DMS114 treated with DMSO at 0.1 percent for 48 hours (cell line): Measurements from ENCODE around the gene RHOH.

Experiments used
- DNase-seq: peaks from one replicate; lab custom pipeline; 2025; ENCODE audit not compliant: unreplicated experiment; lab: John Stamatoyannopoulos, UW

Gene RHOH

GRCh38 chr4:40187386-40187906, 9.4 kb upstream of the RHOH start:
- DNase-seq, result no peak

GRCh38 chr4:40190019-40190418, 6.8 kb upstream of the RHOH start:
- no peak for DNase-seq

- no peak for DNase-seq
These were observed 6.4 kb upstream of the RHOH start for GRCh38 chr4:40190465-40190864.

GRCh38 chr4:40190880-40191815, 5.7 kb upstream of the RHOH start:
- no peak for DNase-seq

GRCh38 chr4:40192114-40193015, 4.5 kb upstream of the RHOH start:
- DNase-seq, result no peak

GRCh38 chr4:40193016-40193571, 3.7 kb upstream of the RHOH start:
- no peak for DNase-seq

GRCh38 chr4:40193578-40193977, 3.3 kb upstream of the RHOH start:
- no peak for DNase-seq

GRCh38 chr4:40194602-40195161, 2.1 kb upstream of the RHOH start:
- DNase-seq, result no peak

GRCh38 chr4:40195182-40196177, 1.4 kb upstream of the RHOH start:
- DNase-seq, result no peak

- DNase-seq, result no peak
These were observed 559 bp upstream of the RHOH start for GRCh38 chr4:40196272-40196671.

GRCh38 chr4:40197879-40198689, 1.3 kb downstream of the RHOH start:
- no peak for DNase-seq

- DNase-seq, result no peak
These were observed 2.4 kb downstream of the RHOH start for GRCh38 chr4:40199179-40199670.

- no peak for DNase-seq
These were observed 3.4 kb downstream of the RHOH start for GRCh38 chr4:40199999-40200874.

- DNase-seq, result no peak
These were observed 4.3 kb downstream of the RHOH start for GRCh38 chr4:40200875-40201801.

GRCh38 chr4:40201898-40202297, 5.1 kb downstream of the RHOH start:
- DNase-seq, result no peak

GRCh38 chr4:40202474-40202873, 5.6 kb downstream of the RHOH start:
- no peak for DNase-seq
